Endothelial cell of umbilical vein (primary cell): Measurements from ENCODE around the gene POU5F1. TPM values are rescaled to one million over a fixed set of nuclear protein-coding genes. Genes with fewer than 3 reads are reported as not detected.

ENCODE experiments used
- BruUV-seq: library from RNA; stranded (reverse); fragments of 400-500 nt; replicated peaks from 2 replicates; lab custom pipeline; 2021; lab: Mats Ljungman, UMichigan
- CTCF ChIA-PET: fragments of 300-600, 350-600 bp; sonication (Branson Sonifier 250); formaldehyde crosslinking; loops from one replicate; lab custom pipeline; 2021; ENCODE audit warnings: antibody characterized with exemption, inconsistent platforms; lab: Charles Lee
- POLR2A ChIA-PET: fragments of 300-600, 350-600 bp; sonication (Branson Sonifier 250); formaldehyde crosslinking; loops from one replicate; lab custom pipeline; 2021; ENCODE audit warnings: antibody characterized with exemption, inconsistent platforms; lab: Charles Lee
- DNase-seq: peaks from one replicate; pipeline ENCODE4 v3.0.0-alpha.2; 2011; ENCODE audit warnings: low read depth, low spot score
- FAIRE-seq: peaks from 2 replicates; lab custom pipeline; 2011; peaks lifted over from hg19 to GRCh38; lab: Jason Lieb, UNC
- H2AFZ ChIP-seq: 2 replicates; pipeline ENCODE4 v1.6.0; 2012; ENCODE audit warnings: low read depth, low read length, control low read depth, inconsistent platforms
- H3K27ac ChIP-seq: 2 replicates; pipeline ENCODE4 v1.5.1; 2011; ENCODE audit warnings: low read depth, mild to moderate bottlenecking, control low read depth, low read length, moderate library complexity; ENCODE audit not compliant: insufficient read depth
- H3K27me3 ChIP-seq, 2 experiments: 2 replicates each; pipeline versions ENCODE4 v1.6.0 to v1.6.1; 2011; ENCODE audit warnings: low read length in 2 of 2, mixed read lengths in 1 of 2; ENCODE audit not compliant: control insufficient read depth in 2 of 2, insufficient read depth in 2 of 2
- H3K36me3 ChIP-seq, 2 experiments: 2 replicates in 1 of 2; 3 replicates in 1 of 2; pipeline ENCODE4 v1.5.1; 2011; ENCODE audit warnings: low read length in 2 of 2, mild to moderate bottlenecking in 1 of 2, moderate library complexity in 1 of 2; ENCODE audit not compliant: control insufficient read depth in 2 of 2, insufficient read depth in 2 of 2; ENCODE audit errors: extremely low read depth in 1 of 2
- H3K4me1 ChIP-seq: 3 replicates; pipeline ENCODE4 v1.5.1; 2011; ENCODE audit warnings: mild to moderate bottlenecking, low read length; ENCODE audit not compliant: control insufficient read depth, insufficient read depth; ENCODE audit errors: extremely low read depth
- H3K4me2 ChIP-seq: 2 replicates; pipeline ENCODE4 v1.6.1; 2011; ENCODE audit warnings: low read length, control low read depth, mixed read lengths; ENCODE audit not compliant: insufficient read depth
- H3K4me3 ChIP-seq, 3 experiments: fragments of 200-600 bp in 1 of 3; sonication (generic), shearing (Covaris generic) in 1 of 3; replicated peaks in 1 of 3; 2 replicates each; pipeline ENCODE4 v1.5.1; 2011 to 2016; ENCODE audit warnings: control low read depth in 3 of 3, low read length in 3 of 3, mild to moderate bottlenecking in 2 of 3, inconsistent platforms in 1 of 3, low read depth in 1 of 3, moderate library complexity in 1 of 3; ENCODE audit not compliant: insufficient read depth in 1 of 3
- H3K79me2 ChIP-seq: 2 replicates; pipeline ENCODE4 v1.6.0; 2012; ENCODE audit warnings: low read length, inconsistent platforms; ENCODE audit not compliant: control insufficient read depth, insufficient read depth
- H3K9ac ChIP-seq: replicated peaks from 2 replicates; pipeline ENCODE3; 2011; ENCODE audit warnings: low read length, control low read depth; ENCODE audit not compliant: insufficient read depth; ENCODE audit errors: extremely low read depth
- H3K9me1 ChIP-seq: replicated peaks from 3 replicates; pipeline ENCODE4 v1.6.0; 2011; ENCODE audit warnings: mild to moderate bottlenecking, low read length; ENCODE audit not compliant: control insufficient read depth, insufficient read depth; ENCODE audit errors: extremely low read depth
- H3K9me3 ChIP-seq: replicated peaks from 2 replicates; pipeline ENCODE4 v1.5.1; 2012; ENCODE audit warnings: low read length, inconsistent platforms; ENCODE audit not compliant: control insufficient read depth, insufficient read depth
- H4K20me1 ChIP-seq: replicated peaks from 2 replicates; pipeline ENCODE3; 2011; ENCODE audit warnings: mild to moderate bottlenecking, low read length; ENCODE audit not compliant: control insufficient read depth, insufficient read depth; ENCODE audit errors: extremely low read depth
- EZH2 ChIP-seq: IDR thresholded peaks from 2 replicates; pipeline ENCODE4 v1.6.1; 2012; ENCODE audit warnings: borderline replicate concordance, low read depth, mild to moderate bottlenecking, moderate library complexity, low read length, inconsistent platforms; ENCODE audit not compliant: severe bottlenecking
- FOS ChIP-seq: IDR thresholded peaks from 2 replicates; pipeline ENCODE4 v1.6.1; 2011; ENCODE audit warnings: mild to moderate bottlenecking, low read length, moderate library complexity, borderline replicate concordance; ENCODE audit not compliant: insufficient read depth
- GATA2 ChIP-seq: IDR thresholded peaks from 2 replicates; pipeline ENCODE4 v1.7.0; 2011; ENCODE audit warnings: low read depth, mild to moderate bottlenecking, moderate library complexity, mixed read lengths, low read length; ENCODE audit not compliant: insufficient read length, insufficient read depth
- JUN ChIP-seq: IDR thresholded peaks from 2 replicates; pipeline ENCODE4 v1.6.1; 2011; ENCODE audit warnings: borderline replicate concordance, low read depth; ENCODE audit not compliant: insufficient read length, insufficient read depth
- MYC ChIP-seq: IDR thresholded peaks from one replicate; pipeline ENCODE4 v1.6.1; 2011; ENCODE audit warnings: mild to moderate bottlenecking, low read depth, low read length
- POLR2A ChIP-seq: IDR thresholded peaks from 2 replicates; pipeline ENCODE4 v1.6.1; 2012; ENCODE audit warnings: low read depth, mild to moderate bottlenecking, control low read depth, low read length
- POLR2AphosphoS5 ChIP-seq: IDR thresholded peaks from 2 replicates; pipeline ENCODE4 v1.6.1; 2012; ENCODE audit warnings: low read depth, mild to moderate bottlenecking, control low read depth, low read length, moderate library complexity; ENCODE audit not compliant: insufficient read depth
- dilution Hi-C: fragments of 300-500 bp; cut with MboI; formaldehyde crosslinking; loops from one replicate; pipeline ENCODE4 v1.15.0; 2019; ENCODE audit warnings: low sequenced_read_pairs; ENCODE audit not compliant: extremely low pct_ligation_motif_present
- intact Hi-C: fragments of 100-400 bp; cut with micrococcal nuclease; formaldehyde crosslinking; loops from one replicate; pipeline ENCODE4 v1.10.0; 2022
- polyA plus RNA-seq, 4 experiments: library from polyadenylated mRNA; depleted of rRNA in 3 of 4; stranded (reverse) in 3 of 4; unstranded in 1 of 4; fragments of >200 nt; gene quantifications; 2 replicates each; pipeline versions ENCODE4 v1.2.1 to v1.2.3, GENCODE V29; 2011 to 2012; ENCODE audit warnings: missing spikeins in 1 of 4
- total RNA-seq: library from RNA; stranded (reverse); gene quantifications from 2 replicates; pipeline ENCODE4 v1.2.3, GENCODE V29; 2021
- TF ChIP-seq, protein P1 (sequence below): IDR thresholded peaks from 2 replicates; pipeline ENCODE4 v1.6.1; 2011; ENCODE audit not compliant: insufficient read depth, insufficient read length
- TF ChIP-seq, protein P2 (sequence below), 2 donors: IDR thresholded peaks; 1 replicate in 1 of 2; 2 replicates in 1 of 2; pipeline ENCODE4 v1.5.1; 2011; ENCODE audit warnings: low read length in 2 of 2, mild to moderate bottlenecking in 2 of 2, moderate library complexity in 2 of 2, control low read depth in 1 of 2, inconsistent platforms in 1 of 2, low read depth in 1 of 2; ENCODE audit not compliant: insufficient read depth in 1 of 2; ENCODE audit errors: extremely low read depth in 1 of 2

The POU5F1 gene
- total and polyA plus RNA-seq, 2 donors (not counting 3 experiments of a cell fraction or from before 2014, with no cell fraction given), result 0.63 TPM; not detected in 1

DNA sequence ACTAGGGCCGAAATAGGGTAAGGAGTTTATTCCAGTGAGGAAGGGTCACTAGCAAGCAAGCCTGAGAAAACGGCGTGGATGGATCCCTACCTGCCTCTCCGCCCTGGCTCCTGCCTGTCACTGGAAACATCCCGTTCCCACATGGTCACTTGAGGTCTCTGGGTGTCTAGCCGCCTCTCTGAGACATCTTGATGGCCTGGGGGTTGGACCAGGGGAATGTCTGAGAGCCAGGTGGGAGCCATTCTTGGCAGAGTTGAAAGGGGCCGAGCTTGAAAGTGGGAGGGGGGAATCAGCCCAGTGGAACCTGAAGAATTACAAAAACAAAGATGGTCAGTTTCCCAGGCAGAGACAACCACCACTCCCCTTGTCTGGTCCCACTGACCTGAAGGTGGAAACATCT, 13.8 kb downstream of the POU5F1 start:
- H3K4me2 ChIP-seq, result no peak overlapping the region
- no peaks in the 10 kb centered on the region for H3K36me3 ChIP-seq
- FAIRE-seq (no peak), DNase-seq (no peak)
- no peak overlapping the region for H3K9ac ChIP-seq
- POLR2A ChIA-PET, result no interaction called here
- H3K4me3 ChIP-seq, result no peak overlapping the region
- no peak for TF ChIP-seq POLR2A
- TF ChIP-seq EZH2, result no peak
- TF ChIP-seq, protein P1, sequence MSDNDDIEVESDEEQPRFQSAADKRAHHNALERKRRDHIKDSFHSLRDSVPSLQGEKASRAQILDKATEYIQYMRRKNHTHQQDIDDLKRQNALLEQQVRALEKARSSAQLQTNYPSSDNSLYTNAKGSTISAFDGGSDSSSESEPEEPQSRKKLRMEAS, result no peak
- no peak for TF ChIP-seq JUN
- no peak for TF ChIP-seq POLR2AphosphoS5
- no peak for TF ChIP-seq FOS
- no peak for TF ChIP-seq MYC
- TF ChIP-seq, protein P2, sequence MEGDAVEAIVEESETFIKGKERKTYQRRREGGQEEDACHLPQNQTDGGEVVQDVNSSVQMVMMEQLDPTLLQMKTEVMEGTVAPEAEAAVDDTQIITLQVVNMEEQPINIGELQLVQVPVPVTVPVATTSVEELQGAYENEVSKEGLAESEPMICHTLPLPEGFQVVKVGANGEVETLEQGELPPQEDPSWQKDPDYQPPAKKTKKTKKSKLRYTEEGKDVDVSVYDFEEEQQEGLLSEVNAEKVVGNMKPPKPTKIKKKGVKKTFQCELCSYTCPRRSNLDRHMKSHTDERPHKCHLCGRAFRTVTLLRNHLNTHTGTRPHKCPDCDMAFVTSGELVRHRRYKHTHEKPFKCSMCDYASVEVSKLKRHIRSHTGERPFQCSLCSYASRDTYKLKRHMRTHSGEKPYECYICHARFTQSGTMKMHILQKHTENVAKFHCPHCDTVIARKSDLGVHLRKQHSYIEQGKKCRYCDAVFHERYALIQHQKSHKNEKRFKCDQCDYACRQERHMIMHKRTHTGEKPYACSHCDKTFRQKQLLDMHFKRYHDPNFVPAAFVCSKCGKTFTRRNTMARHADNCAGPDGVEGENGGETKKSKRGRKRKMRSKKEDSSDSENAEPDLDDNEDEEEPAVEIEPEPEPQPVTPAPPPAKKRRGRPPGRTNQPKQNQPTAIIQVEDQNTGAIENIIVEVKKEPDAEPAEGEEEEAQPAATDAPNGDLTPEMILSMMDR (IDR thresholded peaks at IDR 0.05; ENCODE audit: extremely low read depth in 1 of 2, insufficient read depth in 1 of 2, low read depth in 1 of 2, low read length in 2 of 2), result no peak
- TF ChIP-seq GATA2, result no peak
- no peaks in the 10 kb centered on the region for H3K9me3 ChIP-seq
- H3K27ac ChIP-seq, result no peak overlapping the region
- peaks cover 12% of the 10 kb centered on the region for H3K4me1 ChIP-seq
- TSS peak; percentile 51 for BruUV-seq
- no peaks in the 10 kb centered on the region for H3K27me3 ChIP-seq
- dilution Hi-C loops (no loop called here), intact Hi-C loops (no loop called here)
- no peak overlapping the region for H2AFZ ChIP-seq
- peaks cover 15% of the 10 kb centered on the region for H3K79me2 ChIP-seq
- no peaks in the 10 kb centered on the region for H3K9me1 ChIP-seq
- CTCF ChIA-PET, result no interaction called here
- no peaks in the 10 kb centered on the region for H4K20me1 ChIP-seq
